Parathyroid adenoma (tissue), 2 donors: Measurements from ENCODE around the gene STK32C.

ENCODE experiments used
- H2AFZ ChIP-seq: fragments of 300-600 bp; sonication (generic); one replicate; pipeline ENCODE4 v1.7.0; 2017; ENCODE audit warnings: antibody characterized with exemption, mild to moderate bottlenecking
- H3K27ac ChIP-seq: fragments of 300-600 bp; sonication (generic); one replicate; pipeline ENCODE4 v1.7.0; 2017
- H3K27me3 ChIP-seq: fragments of 300-600 bp; sonication (generic); one replicate; pipeline ENCODE4 v1.7.0; 2017; ENCODE audit warnings: low read length; ENCODE audit not compliant: control insufficient read depth, insufficient read depth
- H3K36me3 ChIP-seq: fragments of 300-600 bp; sonication (generic); one replicate; pipeline ENCODE4 v1.7.0; 2017; ENCODE audit warnings: low read length; ENCODE audit not compliant: control insufficient read depth, insufficient read depth
- H3K4me1 ChIP-seq: fragments of 300-600 bp; sonication (generic); one replicate; pipeline ENCODE4 v1.7.0; 2017; ENCODE audit warnings: control low read depth
- H3K4me2 ChIP-seq: fragments of 300-600 bp; sonication (generic); one replicate; pipeline ENCODE4 v1.7.0; 2017; ENCODE audit warnings: low read length
- H3K4me3 ChIP-seq: fragments of 300-600 bp; sonication (generic); one replicate; pipeline ENCODE4 v1.7.0; 2017; ENCODE audit warnings: low read depth, low read length
- H3K79me2 ChIP-seq: fragments of 300-600 bp; sonication (generic); one replicate; pipeline ENCODE4 v1.7.0; 2017; ENCODE audit warnings: control low read depth
- H3K9ac ChIP-seq: fragments of 300-600 bp; sonication (generic); one replicate; pipeline ENCODE4 v1.7.0; 2017; ENCODE audit warnings: mild to moderate bottlenecking
- H3K9me3 ChIP-seq: fragments of 300-600 bp; sonication (generic); one replicate; pipeline ENCODE4 v1.7.0; 2017; ENCODE audit warnings: low read length; ENCODE audit not compliant: control insufficient read depth
- CTCF ChIP-seq: fragments of 300-600 bp; sonication (generic); IDR thresholded peaks from one replicate; pipeline ENCODE4 v1.7.0; 2017; ENCODE audit warnings: antibody characterized with exemption, mild to moderate bottlenecking
- donor health status: primary hyperparathyroidism.

The STK32C gene

GRCh38 chr10:132300582-132300981 is 7.2 kb downstream of the STK32C start:
- no peak for TF ChIP-seq CTCF
- Histone ChIP-seq H3K36me3 (no peaks in the 10 kb centered on the region), H3K9me3 (no peaks in the 10 kb centered on the region), H3K4me3 (no peak overlapping the region), H2AFZ (no peak overlapping the region), H3K4me2 (no peak overlapping the region), H3K9ac (no peak overlapping the region), H3K79me2 (peaks cover 8% of the 10 kb centered on the region), H3K27me3 (no peaks in the 10 kb centered on the region), H3K4me1 (no peaks in the 10 kb centered on the region), H3K27ac (no peak overlapping the region)

DNA sequence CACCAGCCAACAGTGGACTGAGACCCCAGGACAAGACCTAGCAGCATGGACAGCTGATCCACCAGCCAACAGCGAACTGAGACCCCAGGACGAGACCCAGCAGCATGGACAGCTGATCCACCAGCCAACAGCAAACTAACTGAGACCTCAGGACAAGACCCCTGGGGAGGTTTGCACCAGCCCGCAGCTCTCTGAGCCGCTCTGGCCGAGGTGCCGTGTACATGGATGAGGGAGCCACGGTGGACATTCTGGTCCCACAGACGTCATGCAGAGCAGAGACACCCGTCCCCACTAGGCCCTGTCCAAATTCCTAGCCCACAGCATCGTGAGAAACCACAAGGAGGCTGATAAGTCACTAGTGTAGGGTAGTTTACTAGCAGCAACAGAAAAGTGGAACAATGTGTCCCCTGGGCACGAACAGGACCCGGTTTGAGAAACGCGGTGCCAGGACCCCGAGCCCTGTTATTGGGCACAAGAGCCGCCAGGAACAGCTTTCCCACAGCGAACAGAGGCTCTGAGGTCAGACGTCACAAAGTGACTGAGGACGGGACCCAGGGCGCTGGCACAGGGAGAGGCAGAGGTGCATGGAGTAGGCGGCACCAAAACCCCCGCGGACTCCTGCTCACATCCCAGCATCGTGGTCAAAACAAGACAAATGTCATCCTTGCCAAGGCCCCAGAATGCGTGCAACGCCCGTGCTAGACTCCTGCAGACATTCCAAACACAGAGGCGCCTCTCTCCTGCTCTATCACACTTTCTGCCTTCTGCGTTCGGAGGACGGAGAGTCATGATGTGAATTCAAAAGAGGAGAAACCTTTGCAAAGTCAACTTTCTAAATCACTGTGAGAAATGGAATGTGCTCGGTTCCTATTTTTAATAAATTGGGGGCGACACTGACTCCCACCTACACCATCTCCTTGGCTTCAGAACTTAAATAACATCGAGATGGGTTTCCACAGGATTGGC is 8.1 kb downstream of the STK32C start:
- Histone ChIP-seq H3K9me3 (no peaks in the 10 kb centered on the region), H3K27me3 (no peaks in the 10 kb centered on the region), H3K27ac (no peak overlapping the region), H3K36me3 (no peaks in the 10 kb centered on the region), H3K4me2 (no peak overlapping the region), H3K4me3 (no peak overlapping the region), H3K79me2 (peaks cover 11% of the 10 kb centered on the region), H3K4me1 (no peaks in the 10 kb centered on the region), H2AFZ (no peak overlapping the region), H3K9ac (no peak overlapping the region)
- no peak for TF ChIP-seq CTCF

DNA sequence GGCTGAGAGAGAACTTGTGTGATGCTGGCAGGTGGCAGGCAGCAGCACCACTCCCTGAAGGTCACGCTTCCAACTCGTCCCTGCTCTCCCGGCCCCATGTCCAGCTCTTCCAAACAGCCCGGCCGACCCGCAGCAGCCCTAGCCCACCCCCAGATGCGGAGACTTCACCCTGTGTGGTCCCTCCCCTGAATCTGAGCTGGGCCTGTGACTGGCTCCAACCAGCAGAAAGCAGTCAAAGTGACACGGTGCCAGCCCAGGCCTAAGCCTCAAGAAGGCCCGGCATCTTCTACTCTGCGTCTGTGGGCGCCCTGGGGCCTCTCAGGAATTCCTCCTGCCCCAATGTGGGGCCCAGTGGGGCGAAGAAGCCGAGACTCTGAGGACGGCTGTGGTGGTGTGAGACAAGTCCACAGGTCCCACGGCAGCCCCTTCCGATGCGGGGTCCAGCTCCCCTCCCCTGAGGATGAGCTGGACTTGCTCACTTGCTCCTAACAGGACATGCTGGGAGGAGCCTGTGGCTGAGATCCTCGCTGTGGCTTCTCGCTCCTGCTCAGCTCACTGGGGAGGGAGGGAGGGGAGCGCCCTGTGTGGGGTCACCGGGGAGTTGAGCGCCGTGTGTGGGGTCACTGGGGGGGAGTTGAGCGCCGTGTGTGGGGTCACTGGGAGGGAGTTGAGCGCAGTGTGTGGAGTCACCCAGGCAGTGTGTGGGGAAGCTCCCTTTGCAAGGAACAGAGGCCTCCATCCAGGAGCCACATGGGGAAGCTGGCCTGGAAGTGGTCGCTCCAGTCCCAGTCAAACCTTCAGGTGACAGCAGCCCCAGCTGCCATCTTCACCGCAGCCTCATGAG is 9.5 kb downstream of the STK32C start:
- no peaks in the 10 kb centered on the region for H3K27me3 ChIP-seq
- H3K79me2 ChIP-seq = peaks cover 13% of the 10 kb centered on the region
- no peaks in the 10 kb centered on the region for H3K4me1 ChIP-seq
- no peak for TF ChIP-seq CTCF
- no peak overlapping the region for H2AFZ ChIP-seq
- no peak overlapping the region for H3K9ac ChIP-seq
- no peak overlapping the region for H3K4me3 ChIP-seq
- no peaks in the 10 kb centered on the region for H3K36me3 ChIP-seq
- no peak overlapping the region for H3K4me2 ChIP-seq
- no peak overlapping the region for H3K27ac ChIP-seq
- no peaks in the 10 kb centered on the region for H3K9me3 ChIP-seq

DNA sequence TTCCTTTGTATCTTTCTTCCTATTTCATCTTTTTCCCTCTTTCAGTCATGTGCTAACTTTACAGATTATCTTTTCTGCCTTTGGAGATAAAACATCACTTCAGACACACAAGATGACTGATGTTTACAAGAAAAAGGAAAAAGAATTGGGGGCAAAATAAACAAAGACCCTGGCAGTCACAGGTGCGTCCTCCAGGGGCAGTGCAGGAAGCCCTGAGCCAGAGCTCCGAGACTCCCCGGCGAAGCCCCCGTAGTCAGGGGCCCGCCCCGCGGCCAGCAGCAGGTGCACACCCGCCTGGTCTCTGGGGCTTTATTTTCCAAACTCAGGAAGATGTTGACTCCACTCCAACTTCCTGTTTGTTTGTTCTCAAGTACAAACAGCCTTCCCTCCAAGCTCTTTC is 10.2 kb downstream of the STK32C start:
- Histone ChIP-seq H3K4me2 (no peak overlapping the region), H3K4me1 (no peaks in the 10 kb centered on the region), H3K27ac (no peak overlapping the region), H3K27me3 (no peaks in the 10 kb centered on the region), H3K4me3 (no peak overlapping the region), H3K36me3 (no peaks in the 10 kb centered on the region), H2AFZ (no peak overlapping the region), H3K9ac (no peak overlapping the region), H3K79me2 (peaks cover 15% of the 10 kb centered on the region), H3K9me3 (no peaks in the 10 kb centered on the region)
- TF ChIP-seq CTCF = no peak
